NOMO-1 treated with dmso at 0.1 percent for 144 hours (cell line): ENCODE data around the gene HSPA6.
"Not testable (repeated sequence)": the region's sequence is repeated elsewhere in the genome, so short reads cannot be mapped to it uniquely, and the experiment has no call there.

Experiments used
- DNase-seq: peaks from one replicate; lab custom pipeline; 2025; ENCODE audit not compliant: unreplicated experiment; lab: John Stamatoyannopoulos, UW

HSPA6 gene

GRCh38 chr1:161557506-161558450 is 33.4 kb downstream of the HSPA6 start:
- DNase-seq, result not testable (repeated sequence)

GRCh38 chr1:161560960-161561715 is 36.8 kb downstream of the HSPA6 start:
- DNase-seq, result peak; percentile 79

- DNase-seq, result not testable (repeated sequence)
Measured at GRCh38 chr1:161562441-161562840, 38.1 kb downstream of the HSPA6 start.

DNA sequence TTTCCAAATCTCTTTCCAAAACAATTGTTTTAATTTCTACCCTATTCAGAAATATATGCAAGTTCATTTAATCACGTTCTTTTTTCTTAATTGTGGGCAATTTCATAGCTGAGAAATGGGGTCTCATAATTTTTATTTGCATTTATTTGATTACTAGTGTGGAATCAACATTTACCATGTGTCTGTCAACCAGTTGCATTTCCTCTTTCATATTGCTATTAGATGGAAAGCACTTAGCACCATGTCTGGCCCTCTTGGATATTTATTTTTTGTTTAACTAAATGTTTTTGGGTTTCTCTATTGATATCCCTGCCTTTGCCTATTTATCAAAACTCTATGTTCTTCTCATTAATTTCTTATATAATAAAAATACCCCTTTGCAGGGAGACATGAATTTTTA is 39.2 kb downstream of the HSPA6 start:
- DNase-seq, result not testable (repeated sequence)

GRCh38 chr1:161566602-161566960 is 42.2 kb downstream of the HSPA6 start:
- not testable (repeated sequence) for DNase-seq

GRCh38 chr1:161571703-161572102 is 47.4 kb downstream of the HSPA6 start:
- DNase-seq, result not testable (repeated sequence)
